Liver (tissue), 3 donors: Measurements from ENCODE around the gene ITGA7.

ENCODE experiments used
- ATF3 ChIP-seq: IDR thresholded peaks from 2 replicates; pipeline ENCODE4 v1.6.1; 2016; ENCODE audit warnings: antibody characterized with exemption
- CTCF ChIP-seq: fragments of 150-350 bp; IDR thresholded peaks from 2 replicates; pipeline ENCODE4 v1.5.1; 2017; ENCODE audit warnings: improper control_type of control experiment, low read depth, low read length; ENCODE audit not compliant: missing input control
- MAX ChIP-seq: IDR thresholded peaks from 2 replicates; pipeline ENCODE4 v1.6.1; 2016; ENCODE audit warnings: antibody characterized with exemption
- REST ChIP-seq: IDR thresholded peaks from 2 replicates; pipeline ENCODE4 v1.6.1; 2016; ENCODE audit warnings: antibody characterized with exemption, mild to moderate bottlenecking
- RXRA ChIP-seq, 2 donors: IDR thresholded peaks; 2 replicates each; pipeline ENCODE4 v1.6.1; 2017 to 2018; ENCODE audit warnings: antibody characterized with exemption in 2 of 2, mild to moderate bottlenecking in 1 of 2
- ZBTB33 ChIP-seq: IDR thresholded peaks from 2 replicates; pipeline ENCODE4 v1.6.1; 2016; ENCODE audit warnings: antibody characterized with exemption
- donor health status: healthy.
- donor health status: healthy.

- TF ChIP-seq CTCF (peak; percentile 17), REST (no peak), ZBTB33 (no peak), RXRA (IDR thresholded peaks at IDR 0.05) (no peak), ATF3 (no peak), MAX (no peak)
Measured at GRCh38 chr12:55705782-55706402, 1.8 kb downstream of the ITGA7 start.
